ENCODE measurements around the gene ESRRA.

DNA sequence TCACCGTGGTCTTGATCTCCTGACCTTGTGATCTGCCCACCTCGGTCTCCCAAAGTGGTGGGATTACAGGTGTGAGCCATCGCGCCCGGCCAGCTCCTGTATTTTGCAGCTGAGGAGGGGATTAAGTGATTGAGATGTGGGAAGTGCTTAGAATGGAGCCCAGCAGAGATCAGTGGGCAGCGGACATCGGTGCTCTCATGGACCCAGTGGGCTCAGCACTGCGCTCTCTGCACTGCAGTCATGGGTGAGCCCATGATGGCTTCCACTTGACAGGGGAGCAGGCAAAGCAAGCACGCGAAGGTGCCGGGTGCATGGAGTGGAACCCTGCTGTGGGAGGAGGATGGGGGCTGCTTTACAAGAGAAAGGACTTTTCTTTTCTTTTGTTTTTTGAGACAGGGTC, 25.6 kb downstream of the ESRRA start:
- TF ChIP-seq, protein P1, sequence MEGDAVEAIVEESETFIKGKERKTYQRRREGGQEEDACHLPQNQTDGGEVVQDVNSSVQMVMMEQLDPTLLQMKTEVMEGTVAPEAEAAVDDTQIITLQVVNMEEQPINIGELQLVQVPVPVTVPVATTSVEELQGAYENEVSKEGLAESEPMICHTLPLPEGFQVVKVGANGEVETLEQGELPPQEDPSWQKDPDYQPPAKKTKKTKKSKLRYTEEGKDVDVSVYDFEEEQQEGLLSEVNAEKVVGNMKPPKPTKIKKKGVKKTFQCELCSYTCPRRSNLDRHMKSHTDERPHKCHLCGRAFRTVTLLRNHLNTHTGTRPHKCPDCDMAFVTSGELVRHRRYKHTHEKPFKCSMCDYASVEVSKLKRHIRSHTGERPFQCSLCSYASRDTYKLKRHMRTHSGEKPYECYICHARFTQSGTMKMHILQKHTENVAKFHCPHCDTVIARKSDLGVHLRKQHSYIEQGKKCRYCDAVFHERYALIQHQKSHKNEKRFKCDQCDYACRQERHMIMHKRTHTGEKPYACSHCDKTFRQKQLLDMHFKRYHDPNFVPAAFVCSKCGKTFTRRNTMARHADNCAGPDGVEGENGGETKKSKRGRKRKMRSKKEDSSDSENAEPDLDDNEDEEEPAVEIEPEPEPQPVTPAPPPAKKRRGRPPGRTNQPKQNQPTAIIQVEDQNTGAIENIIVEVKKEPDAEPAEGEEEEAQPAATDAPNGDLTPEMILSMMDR (IDR thresholded peaks at IDR 0.05) = no peak
- TF ChIP-seq EP300 (IDR thresholded peaks at IDR 0.05) = no peak

All from suprapubic skin (tissue), 3 donors.